Measurements from ENCODE around the gene DNAH8. TPM values are rescaled to one million over a fixed set of nuclear protein-coding genes. Genes with fewer than 3 reads are reported as not detected.

DNAH8 gene
- total RNA-seq, 1 experiment from 2014 or later: not detected

DNA sequence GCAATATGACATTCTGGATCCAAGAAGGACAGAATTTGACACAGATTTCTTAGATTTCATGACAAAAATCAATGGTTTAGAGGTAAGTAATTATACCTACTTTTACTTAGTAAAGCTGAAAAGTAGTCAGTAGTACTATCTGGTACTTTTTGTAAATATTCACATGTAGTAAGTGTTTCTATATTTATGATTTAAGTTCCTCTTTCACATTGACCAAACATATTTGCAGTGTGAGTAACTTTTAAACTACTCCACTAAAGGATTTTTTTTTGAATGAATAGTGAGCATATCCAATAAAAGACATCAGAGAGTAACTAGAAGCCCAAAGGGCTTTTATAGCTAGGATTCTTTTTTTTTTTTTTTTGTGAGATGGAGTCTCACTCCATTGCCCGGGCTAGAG is 60.8 kb downstream of the DNAH8 start:
- no peak overlapping the region for H3K4me3 ChIP-seq
- no peaks in the 10 kb centered on the region for H3F3A ChIP-seq (ENCODE audit: insufficient read depth, low read depth)
- CTCF ChIA-PET: interaction anchor here (0.6 kb wide), 1 partner anchor 30 kb away, joined by 3 read pairs; no protein-coding TSS in a partner anchor
- H3K9me3 ChIP-seq (ENCODE audit: insufficient read depth, low read depth): no peaks in the 10 kb centered on the region
- BruUV-seq (replicated peaks): no TSS peak
- TF ChIP-seq, protein P1, sequence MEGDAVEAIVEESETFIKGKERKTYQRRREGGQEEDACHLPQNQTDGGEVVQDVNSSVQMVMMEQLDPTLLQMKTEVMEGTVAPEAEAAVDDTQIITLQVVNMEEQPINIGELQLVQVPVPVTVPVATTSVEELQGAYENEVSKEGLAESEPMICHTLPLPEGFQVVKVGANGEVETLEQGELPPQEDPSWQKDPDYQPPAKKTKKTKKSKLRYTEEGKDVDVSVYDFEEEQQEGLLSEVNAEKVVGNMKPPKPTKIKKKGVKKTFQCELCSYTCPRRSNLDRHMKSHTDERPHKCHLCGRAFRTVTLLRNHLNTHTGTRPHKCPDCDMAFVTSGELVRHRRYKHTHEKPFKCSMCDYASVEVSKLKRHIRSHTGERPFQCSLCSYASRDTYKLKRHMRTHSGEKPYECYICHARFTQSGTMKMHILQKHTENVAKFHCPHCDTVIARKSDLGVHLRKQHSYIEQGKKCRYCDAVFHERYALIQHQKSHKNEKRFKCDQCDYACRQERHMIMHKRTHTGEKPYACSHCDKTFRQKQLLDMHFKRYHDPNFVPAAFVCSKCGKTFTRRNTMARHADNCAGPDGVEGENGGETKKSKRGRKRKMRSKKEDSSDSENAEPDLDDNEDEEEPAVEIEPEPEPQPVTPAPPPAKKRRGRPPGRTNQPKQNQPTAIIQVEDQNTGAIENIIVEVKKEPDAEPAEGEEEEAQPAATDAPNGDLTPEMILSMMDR (conservative IDR thresholded peaks at IDR 0.05): no peak
- TF ChIP-seq EZH2 (IDR thresholded peaks at IDR 0.05; ENCODE audit: low read depth): no peak
- H4K20me1 ChIP-seq (ENCODE audit: insufficient read depth): no peaks in the 10 kb centered on the region
- no peaks in the 10 kb centered on the region for H3K27me3 ChIP-seq (ENCODE audit: insufficient read depth, low read depth)
- POLR2A ChIA-PET (ENCODE audit: unreplicated experiment): interaction anchor here (0.5 to 0.6 kb wide), 2 partner anchors 91 to 1343 kb away, joined by 3 to 11 read pairs; partner anchors contain the start of gene CMTR1
- no peaks in the 10 kb centered on the region for H3K36me3 ChIP-seq (ENCODE audit: low read depth)
- H2AFZ ChIP-seq: no peak overlapping the region
- no peaks in the 10 kb centered on the region for H3K9me2 ChIP-seq (ENCODE audit: insufficient read depth)
- H3K4me2 ChIP-seq: no peak overlapping the region
- no peaks in the 10 kb centered on the region for H3K4me1 ChIP-seq (replicated peaks; ENCODE audit: insufficient read depth)
- no peak for DNase-seq
- intact Hi-C loops (cut with micrococcal nuclease; ENCODE audit: unreplicated experiment): no loop called here
- no peaks in the 10 kb centered on the region for H3K79me2 ChIP-seq (ENCODE audit: low read depth)
- H3K27ac ChIP-seq: no peak overlapping the region

DNA sequence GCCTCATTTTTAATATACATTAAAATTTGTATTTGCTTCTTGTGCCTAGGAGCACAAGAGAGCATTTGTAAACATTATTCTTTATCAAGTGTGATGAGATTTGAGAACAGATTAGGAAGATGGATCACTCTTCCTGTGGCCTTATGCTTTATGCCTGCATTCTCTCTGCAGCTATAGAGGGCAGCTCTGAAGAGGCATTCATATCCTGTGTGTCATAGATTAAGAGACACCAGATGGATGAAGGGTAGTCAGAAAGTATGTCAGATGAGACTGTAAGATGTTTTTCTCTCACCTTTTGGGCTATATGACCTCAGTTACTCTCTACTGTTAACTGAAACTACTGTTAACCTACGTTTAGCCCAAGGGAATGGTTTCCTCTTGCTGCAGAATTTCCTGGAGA is 61.4 kb downstream of the DNAH8 start:
- no peaks in the 10 kb centered on the region for H3K27me3 ChIP-seq (ENCODE audit: insufficient read depth, low read depth)
- peak in 1 of 2 experiments; percentile 61 for DNase-seq
- H3K4me2 ChIP-seq: no peak overlapping the region
- no peaks in the 10 kb centered on the region for H3F3A ChIP-seq (ENCODE audit: insufficient read depth, low read depth)
- no peaks in the 10 kb centered on the region for H3K4me1 ChIP-seq (replicated peaks; ENCODE audit: insufficient read depth)
- intact Hi-C loops (cut with micrococcal nuclease; ENCODE audit: unreplicated experiment): no loop called here
- no peaks in the 10 kb centered on the region for H3K9me3 ChIP-seq (ENCODE audit: insufficient read depth, low read depth)
- TF ChIP-seq EZH2 (IDR thresholded peaks at IDR 0.05; ENCODE audit: low read depth): no peak
- TF ChIP-seq, protein P1 (conservative IDR thresholded peaks at IDR 0.05): no peak
- POLR2A ChIA-PET (ENCODE audit: unreplicated experiment): interaction anchor here (0.5 kb wide), 1 partner anchor 92 kb away, joined by 11 read pairs; no protein-coding TSS in a partner anchor
- no peak overlapping the region for H3K27ac ChIP-seq
- BruUV-seq (replicated peaks): no TSS peak
- no peak overlapping the region for H3K4me3 ChIP-seq
- H2AFZ ChIP-seq: no peak overlapping the region
- CTCF ChIA-PET: no interaction called here
- no peaks in the 10 kb centered on the region for H3K79me2 ChIP-seq (ENCODE audit: low read depth)
- H4K20me1 ChIP-seq (ENCODE audit: insufficient read depth): no peaks in the 10 kb centered on the region
- no peaks in the 10 kb centered on the region for H3K36me3 ChIP-seq (ENCODE audit: low read depth)
- no peaks in the 10 kb centered on the region for H3K9me2 ChIP-seq (ENCODE audit: insufficient read depth)

DNA sequence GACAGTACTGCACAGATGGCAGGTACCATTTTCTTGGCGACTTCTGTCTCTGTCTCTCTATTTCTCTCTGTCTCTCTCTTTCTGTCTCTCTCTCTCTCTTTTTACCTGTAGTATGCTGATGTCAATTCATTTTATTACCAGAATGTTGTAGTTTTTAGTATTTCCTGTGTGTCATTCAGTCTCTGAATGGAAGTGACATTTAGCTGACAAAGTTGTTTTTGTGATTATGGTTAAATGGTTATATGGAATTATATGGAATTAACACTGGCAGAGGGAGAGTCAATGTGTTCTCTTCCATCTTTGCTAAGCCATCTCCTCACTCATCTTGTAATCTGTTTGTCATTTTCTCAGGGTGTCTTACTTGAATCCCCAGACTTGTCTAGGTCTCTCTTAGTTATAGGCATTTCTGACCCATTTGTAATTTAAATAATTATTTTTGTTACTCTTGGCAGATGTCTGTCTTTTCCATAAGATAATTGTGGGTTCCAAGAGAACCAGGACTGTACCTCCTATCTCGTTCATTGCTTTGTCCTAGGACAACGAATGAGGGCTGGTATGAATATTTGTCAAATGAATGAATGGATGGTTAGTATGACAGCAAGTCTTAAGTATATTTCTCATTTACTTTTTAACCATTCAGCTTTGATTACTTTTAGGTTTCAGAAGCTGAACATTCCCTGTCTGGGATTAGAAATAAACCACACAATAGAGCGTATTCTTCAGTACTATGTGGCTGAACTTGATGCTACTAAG is 64.4 kb downstream of the DNAH8 start:
- Histone ChIP-seq H2AFZ (no peak overlapping the region), H3K4me1 (replicated peaks; ENCODE audit: insufficient read depth) (no peaks in the 10 kb centered on the region), H3K9me3 (ENCODE audit: insufficient read depth, low read depth) (no peaks in the 10 kb centered on the region), H3K4me2 (no peak overlapping the region), H3K27me3 (ENCODE audit: insufficient read depth, low read depth) (no peaks in the 10 kb centered on the region), H3K27ac (no peak overlapping the region), H4K20me1 (ENCODE audit: insufficient read depth) (no peaks in the 10 kb centered on the region), H3F3A (ENCODE audit: insufficient read depth, low read depth) (no peaks in the 10 kb centered on the region), H3K79me2 (ENCODE audit: low read depth) (no peaks in the 10 kb centered on the region), H3K36me3 (ENCODE audit: low read depth) (no peaks in the 10 kb centered on the region), H3K4me3 (no peak overlapping the region), H3K9me2 (ENCODE audit: insufficient read depth) (no peaks in the 10 kb centered on the region)
- CTCF ChIA-PET: no interaction called here
- POLR2A ChIA-PET (ENCODE audit: unreplicated experiment): no interaction called here
- DNase-seq: no peak
- TF ChIP-seq, protein P1 (conservative IDR thresholded peaks at IDR 0.05): no peak
- no peak for TF ChIP-seq EZH2 (IDR thresholded peaks at IDR 0.05; ENCODE audit: low read depth)
- intact Hi-C loops (cut with micrococcal nuclease; ENCODE audit: unreplicated experiment): no loop called here
- no TSS peak for BruUV-seq (replicated peaks)

Data from PC-9 (cell line).